ENCODE measurements around the gene ADSL. TPM values are rescaled to one million over a fixed set of nuclear protein-coding genes. Genes with fewer than 3 reads are reported as not detected.

ADSL gene
- total and polyA plus RNA-seq, 2 of the 8 experiments (the other 6 are each of a cell fraction or from before 2014, with no cell fraction given) = 197 to 218 TPM

- TF ChIP-seq CHD7 (IDR thresholded peaks at IDR 0.05; ENCODE audit: insufficient replicate concordance, low read length) (no peak), TEAD4 (IDR thresholded peaks at IDR 0.05; ENCODE audit: low read depth, low read length) (no peak), NRF1 (IDR thresholded peaks at IDR 0.05; ENCODE audit: low read depth, low read length) (no peak), TAF1 (IDR thresholded peaks at IDR 0.05; ENCODE audit: low read depth, low read length) (no peak), CTBP2 (IDR thresholded peaks at IDR 0.05; ENCODE audit: borderline replicate concordance, insufficient read depth, insufficient read length, low read length) (no peak), SRF (IDR thresholded peaks at IDR 0.05; ENCODE audit: low read depth, low read length) (no peak), RXRA (IDR thresholded peaks at IDR 0.05; ENCODE audit: insufficient read depth, low read depth, low read length) (no peak), KDM5A (IDR thresholded peaks at IDR 0.05; ENCODE audit: low read length) (no peak), TCF12 (IDR thresholded peaks at IDR 0.05; ENCODE audit: low read depth, low read length) (no peak), ATF3 (IDR thresholded peaks at IDR 0.05; ENCODE audit: insufficient read depth, low read depth, low read length) (no peak), BACH1 (IDR thresholded peaks at IDR 0.05; ENCODE audit: low read length) (no peak), SP2 (IDR thresholded peaks at IDR 0.05; ENCODE audit: low read length) (no peak), CEBPB (IDR thresholded peaks at IDR 0.05; ENCODE audit: low read depth, low read length) (no peak)
These were observed 35.2 kb downstream of the ADSL start (continued) for GRCh38 chr22:40381461-40381860.

Measured in H1 (cell line).